NCI-H2227 (cell line): ENCODE measurements around the gene TRPM4.
"Not testable (repeated sequence)": the region's sequence is repeated elsewhere in the genome, so short reads cannot be mapped to it uniquely, and the experiment has no call there.

Experiments used
- DNase-seq: peaks from one replicate; lab custom pipeline; 2025; ENCODE audit not compliant: unreplicated experiment; lab: John Stamatoyannopoulos, UW

TRPM4 gene

GRCh38 chr19:49126575-49126974 lies 31.0 kb upstream of the TRPM4 start:
- DNase-seq, result no peak

- not testable (repeated sequence) for DNase-seq
Measured at GRCh38 chr19:49127225-49127624, 30.4 kb upstream of the TRPM4 start.

GRCh38 chr19:49127674-49128544 lies 29.7 kb upstream of the TRPM4 start:
- DNase-seq, result peak; percentile 94

GRCh38 chr19:49128545-49129237 lies 28.9 kb upstream of the TRPM4 start:
- DNase-seq, result no peak

GRCh38 chr19:49129238-49129583 lies 28.4 kb upstream of the TRPM4 start:
- peak; percentile 13 for DNase-seq

GRCh38 chr19:49130325-49130724 lies 27.3 kb upstream of the TRPM4 start:
- DNase-seq, result no peak

- no peak for DNase-seq
Measured at GRCh38 chr19:49132974-49133609, 24.5 kb upstream of the TRPM4 start.

GRCh38 chr19:49133621-49134454 lies 23.8 kb upstream of the TRPM4 start:
- DNase-seq, result no peak

- no peak for DNase-seq
Measured at GRCh38 chr19:49135686-49136085, 21.9 kb upstream of the TRPM4 start.

GRCh38 chr19:49136771-49137171 lies 20.8 kb upstream of the TRPM4 start:
- no peak for DNase-seq

GRCh38 chr19:49140951-49141350 lies 16.6 kb upstream of the TRPM4 start:
- no peak for DNase-seq

- no peak for DNase-seq
Measured at GRCh38 chr19:49141352-49141751, 16.2 kb upstream of the TRPM4 start.

- peak; percentile 71 for DNase-seq
Measured at GRCh38 chr19:49142866-49143335, 14.7 kb upstream of the TRPM4 start.

- no peak for DNase-seq
Measured at GRCh38 chr19:49145573-49146407, 11.8 kb upstream of the TRPM4 start.

GRCh38 chr19:49146408-49146770 lies 11.2 kb upstream of the TRPM4 start:
- DNase-seq, result not testable (repeated sequence)

GRCh38 chr19:49148044-49148682 lies 9.4 kb upstream of the TRPM4 start:
- DNase-seq, result no peak

- peak; percentile 93 for DNase-seq
Measured at GRCh38 chr19:49148784-49149651, 8.6 kb upstream of the TRPM4 start.

GRCh38 chr19:49149652-49150105 lies 7.9 kb upstream of the TRPM4 start:
- peak; percentile 86 for DNase-seq
